HG03460 (cell line): ENCODE measurements around the gene CKAP2L.

Experiments
- ATAC-seq: cut with Tn5 transposase; IDR thresholded peaks from one replicate; pipeline ENCODE4 v1.9.1; 2021; ENCODE audit not compliant: unreplicated experiment

CKAP2L gene

GRCh38 chr2:112764071-112765044, at the start of gene CKAP2L:
CKAP2L (minus strand) TSS chr2:112764609; CDS start chr2:112764598, 11 bp downstream.
- ATAC-seq: peak; percentile 93

- ATAC-seq: no peak
These were observed 49.0 kb upstream of the CKAP2L start for GRCh38 chr2:112813280-112813966.

GRCh38 chr2:112812318-112813267, 48.2 kb upstream of the CKAP2L start:
- no peak for ATAC-seq

- no peak for ATAC-seq
These were observed 47.5 kb upstream of the CKAP2L start for GRCh38 chr2:112811841-112812306.

- ATAC-seq: no peak
These were observed 46.9 kb upstream of the CKAP2L start for GRCh38 chr2:112811276-112811831.

- ATAC-seq: no peak
These were observed 44.7 kb upstream of the CKAP2L start for GRCh38 chr2:112809112-112809511.

- ATAC-seq: no peak
These were observed 42.9 kb upstream of the CKAP2L start for GRCh38 chr2:112807233-112807807.

- no peak for ATAC-seq
These were observed 41.1 kb upstream of the CKAP2L start for GRCh38 chr2:112805542-112805941.

- ATAC-seq: no peak
These were observed 39.5 kb upstream of the CKAP2L start for GRCh38 chr2:112803691-112804521.

- ATAC-seq: no peak
These were observed 36.6 kb upstream of the CKAP2L start for GRCh38 chr2:112800881-112801583.

GRCh38 chr2:112798979-112799975, 34.9 kb upstream of the CKAP2L start:
- no peak for ATAC-seq

- no peak for ATAC-seq
These were observed 32.1 kb upstream of the CKAP2L start for GRCh38 chr2:112796486-112796885.

GRCh38 chr2:112795774-112796173, 31.4 kb upstream of the CKAP2L start:
- ATAC-seq: no peak

- no peak for ATAC-seq
These were observed 30.4 kb upstream of the CKAP2L start for GRCh38 chr2:112794841-112795240.

- peak; percentile 54 for ATAC-seq
These were observed 29.8 kb upstream of the CKAP2L start for GRCh38 chr2:112794131-112794733.

GRCh38 chr2:112793449-112793978, 29.1 kb upstream of the CKAP2L start:
- no peak for ATAC-seq

- ATAC-seq: no peak
These were observed 28.0 kb upstream of the CKAP2L start for GRCh38 chr2:112792419-112792818.
